Muscle of leg (tissue), 11 donors: ENCODE data around the gene S100A14. TPM values are rescaled to one million over a fixed set of nuclear protein-coding genes. Genes with fewer than 3 reads are reported as not detected.

Experiments used
- DNase-seq: peaks from one replicate; pipeline ENCODE4 v3.0.0; 2013
- H3K27ac ChIP-seq: one replicate; pipeline ENCODE4 v1.5.1; 2013; ENCODE audit warnings: mild to moderate bottlenecking, low read length, control low read depth
- H3K27me3 ChIP-seq: one replicate; pipeline ENCODE4 v1.6.1; 2013; ENCODE audit warnings: low read length; ENCODE audit not compliant: control insufficient read depth, insufficient read depth
- H3K36me3 ChIP-seq: one replicate; pipeline ENCODE4 v1.6.1; 2013; ENCODE audit warnings: low read length; ENCODE audit not compliant: control insufficient read depth, insufficient read depth
- H3K4me1 ChIP-seq: one replicate; pipeline ENCODE4 v1.6.1; 2013; ENCODE audit warnings: low read length; ENCODE audit not compliant: control insufficient read depth, insufficient read depth
- H3K4me3 ChIP-seq: one replicate; pipeline ENCODE4 v1.5.1; 2013; ENCODE audit warnings: low read length, control low read depth
- H3K9me3 ChIP-seq: replicated peaks from 2 replicates; pipeline ENCODE4 v1.6.1; 2013; ENCODE audit warnings: low read depth, low read length; ENCODE audit not compliant: control insufficient read depth
- WGBS: methylation state at CpG from one replicate; pipeline ENCODE4 v1.1.5; 2013; ENCODE audit warnings: missing lambda C conversion rate; ENCODE audit not compliant: insufficient coverage; 5-methylcytosine and 5-hydroxymethylcytosine counted together
- polyA plus RNA-seq, 8 donors: library from polyadenylated mRNA; unstranded; fragments of 120-200 nt; gene quantifications; one replicate each; pipeline versions ENCODE4 v1.2.1 to v1.2.3, GENCODE V29; 2013; ENCODE audit warnings: inconsistent platforms in 1 of 8, low replicate concordance in 1 of 8; ENCODE audit not compliant: insufficient read length in 8 of 8, insufficient read depth in 1 of 8
- total RNA-seq: library from RNA; stranded (reverse); fragments of 120-200 nt; gene quantifications from one replicate; pipeline ENCODE4 v1.2.4, GENCODE V29; 2013

Gene S100A14
- total and polyA plus RNA-seq, 9 donors, result 0.15 to 27.5 (median 0.45) TPM

DNA sequence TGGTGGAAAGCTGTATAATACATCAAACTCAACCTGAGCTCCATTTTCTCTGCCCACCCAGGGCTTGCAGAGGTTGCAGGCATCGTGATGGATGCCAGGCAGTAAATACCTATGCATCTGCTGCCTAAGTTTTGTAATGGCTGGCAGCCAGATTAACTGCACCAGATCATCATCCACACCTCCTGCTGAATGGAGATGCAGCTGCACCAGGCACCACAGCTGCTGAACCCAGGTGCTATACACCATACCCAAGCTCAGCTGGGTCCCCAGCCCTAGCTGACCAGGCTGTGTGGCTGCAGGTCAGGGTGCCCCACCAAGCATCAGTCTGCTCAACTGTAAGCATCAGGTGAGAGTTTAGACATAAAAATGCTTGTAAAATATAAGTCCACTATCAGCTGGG, 35.6 kb upstream of the S100A14 start:
- H3K27ac ChIP-seq, result no peak overlapping the region
- no peaks in the 10 kb centered on the region for H3K9me3 ChIP-seq
- H3K4me1 ChIP-seq, result peaks cover 30% of the 10 kb centered on the region
- H3K36me3 ChIP-seq, result peaks cover 7% of the 10 kb centered on the region
- H3K27me3 ChIP-seq, result no peaks in the 10 kb centered on the region
- no peak for DNase-seq
- no peak overlapping the region for H3K4me3 ChIP-seq
- WGBS, result no CpG with 5 or more reads among the region's 1 CpG

DNA sequence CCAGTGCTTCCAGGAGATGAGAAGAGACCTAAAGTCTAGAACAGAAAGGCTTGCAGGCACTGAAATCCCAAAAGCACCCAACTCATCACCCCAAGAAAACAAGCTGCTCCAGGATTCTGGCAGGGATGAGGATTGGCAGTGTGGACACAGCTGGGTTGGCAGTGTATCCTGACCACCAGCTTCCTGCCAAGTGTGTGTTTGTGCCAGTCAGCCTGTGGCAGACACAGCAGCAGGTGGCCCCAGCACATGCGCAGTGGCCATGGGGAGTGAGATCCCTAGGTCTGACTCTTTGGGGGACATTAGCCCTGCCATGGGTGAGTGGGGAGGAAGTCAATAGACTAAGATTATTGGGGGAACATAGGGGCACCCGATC, 33.7 kb upstream of the S100A14 start:
- 83% methylated on average over 2 of the region's 2 CpGs for WGBS
- no peaks in the 10 kb centered on the region for H3K27me3 ChIP-seq
- peaks cover 26% of the 10 kb centered on the region for H3K36me3 ChIP-seq
- H3K4me3 ChIP-seq, result no peak overlapping the region
- peak; percentile 85 for DNase-seq
- H3K4me1 ChIP-seq, result peaks cover 30% of the 10 kb centered on the region
- no peaks in the 10 kb centered on the region for H3K9me3 ChIP-seq
- H3K27ac ChIP-seq, result peak overlapping the region; percentile 39

DNA sequence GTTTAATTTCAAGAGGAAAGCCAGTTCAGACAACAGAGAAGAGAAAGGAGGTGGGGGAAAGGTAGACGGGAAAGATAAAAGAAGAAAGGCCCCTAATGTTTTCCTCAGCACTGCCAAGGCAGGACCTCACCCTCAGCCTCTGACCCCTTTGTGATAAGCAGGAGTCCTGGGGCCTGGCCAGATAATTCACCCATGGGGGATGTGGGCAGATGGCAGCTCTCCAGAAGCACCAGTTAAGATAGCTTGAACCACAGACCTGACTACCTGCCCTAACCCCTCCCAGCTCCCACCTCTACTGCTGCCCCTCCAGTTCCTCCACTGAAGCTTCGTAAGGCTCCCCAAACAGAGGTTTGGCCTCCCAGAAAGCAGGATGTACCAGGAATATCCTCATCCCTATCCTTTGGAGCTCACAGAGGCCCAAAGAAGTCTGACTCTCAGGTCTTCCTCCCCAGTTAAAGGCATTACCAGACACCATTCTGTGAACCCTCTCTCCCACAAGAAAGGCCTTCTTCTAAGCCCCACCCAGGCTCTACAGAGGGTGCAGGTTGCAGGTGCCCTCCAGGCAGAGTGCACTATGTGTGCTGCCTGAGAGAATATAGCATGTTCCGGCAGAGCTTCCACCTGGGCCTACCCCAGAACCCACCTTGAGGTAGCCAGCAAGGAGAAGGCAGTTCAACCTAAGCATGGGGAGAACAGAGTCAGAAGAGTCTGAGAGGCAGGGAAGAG, 33.2 kb upstream of the S100A14 start:
- 63% methylated on average over 1 of the region's 3 CpGs for whole genome bisulfite sequencing
- Histone ChIP-seq H3K36me3 (peaks cover 27% of the 10 kb centered on the region), H3K27me3 (no peaks in the 10 kb centered on the region), H3K27ac (peak overlapping the region; percentile 39), H3K4me3 (no peak overlapping the region), H3K4me1 (peaks cover 30% of the 10 kb centered on the region), H3K9me3 (no peaks in the 10 kb centered on the region)
- DNase-seq, result no peak

DNA sequence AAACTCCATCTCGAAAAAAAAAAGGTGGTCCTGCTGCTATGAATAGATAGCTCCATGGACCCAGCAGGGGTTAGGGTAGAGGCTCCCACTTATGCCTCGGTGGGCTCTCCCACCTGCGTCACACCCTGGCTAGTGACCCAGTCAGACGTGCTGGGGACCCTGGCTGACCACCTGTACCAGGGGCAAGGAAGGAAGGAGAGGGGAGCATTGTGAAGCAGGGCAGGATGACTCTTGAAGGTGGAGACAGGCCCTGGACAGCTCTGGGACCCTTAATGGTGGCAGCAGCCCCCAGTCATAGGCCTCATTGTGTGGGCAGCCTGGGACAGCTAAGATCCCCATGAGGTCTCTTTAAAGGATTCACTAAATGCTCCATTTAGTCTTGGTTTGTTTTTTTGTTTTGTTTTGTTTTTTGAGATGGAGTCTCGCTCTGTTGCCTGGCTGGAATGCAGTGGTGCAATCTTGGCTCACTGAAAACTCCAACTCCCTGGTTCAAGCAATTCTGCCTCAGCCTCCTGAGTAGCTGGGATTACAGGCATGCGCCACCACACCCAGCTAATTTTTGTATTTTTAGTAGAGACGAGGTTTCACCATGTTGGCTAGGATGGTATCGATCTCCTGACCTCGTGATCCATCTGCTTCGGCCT, 32.0 kb upstream of the S100A14 start:
- Histone ChIP-seq H3K27me3 (no peaks in the 10 kb centered on the region), H3K4me3 (no peak overlapping the region), H3K36me3 (peaks cover 38% of the 10 kb centered on the region), H3K9me3 (no peaks in the 10 kb centered on the region), H3K27ac (no peak overlapping the region), H3K4me1 (peaks cover 29% of the 10 kb centered on the region)
- 94% methylated on average over 3 of the region's 10 CpGs for WGBS
- no peak for DNase-seq

DNA sequence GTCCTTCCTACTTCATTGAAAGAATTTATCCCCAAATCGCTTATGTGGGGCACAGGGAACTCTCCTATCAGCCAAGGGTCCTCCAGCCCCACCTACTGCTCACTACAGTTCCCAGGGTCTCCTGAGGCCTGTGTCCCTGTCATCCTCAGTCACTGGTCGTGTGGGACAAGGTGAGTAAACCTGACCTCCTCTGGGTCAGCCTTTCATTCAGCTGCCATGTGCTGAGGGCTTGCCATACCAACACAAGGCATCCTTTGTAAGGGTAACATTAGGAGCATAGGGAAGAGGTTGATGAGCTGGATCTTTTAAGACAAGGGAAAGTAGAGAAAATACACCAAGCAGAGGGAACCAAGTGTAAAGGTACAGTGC, 31.2 kb upstream of the S100A14 start:
- peaks cover 45% of the 10 kb centered on the region for H3K36me3 ChIP-seq
- 60% methylated on average over 2 of the region's 2 CpGs for WGBS
- H3K27ac ChIP-seq, result peak overlapping the region; percentile 35
- no peaks in the 10 kb centered on the region for H3K9me3 ChIP-seq
- H3K4me1 ChIP-seq, result peaks cover 27% of the 10 kb centered on the region
- no peak for DNase-seq
- H3K27me3 ChIP-seq, result no peaks in the 10 kb centered on the region
- no peak overlapping the region for H3K4me3 ChIP-seq

DNA sequence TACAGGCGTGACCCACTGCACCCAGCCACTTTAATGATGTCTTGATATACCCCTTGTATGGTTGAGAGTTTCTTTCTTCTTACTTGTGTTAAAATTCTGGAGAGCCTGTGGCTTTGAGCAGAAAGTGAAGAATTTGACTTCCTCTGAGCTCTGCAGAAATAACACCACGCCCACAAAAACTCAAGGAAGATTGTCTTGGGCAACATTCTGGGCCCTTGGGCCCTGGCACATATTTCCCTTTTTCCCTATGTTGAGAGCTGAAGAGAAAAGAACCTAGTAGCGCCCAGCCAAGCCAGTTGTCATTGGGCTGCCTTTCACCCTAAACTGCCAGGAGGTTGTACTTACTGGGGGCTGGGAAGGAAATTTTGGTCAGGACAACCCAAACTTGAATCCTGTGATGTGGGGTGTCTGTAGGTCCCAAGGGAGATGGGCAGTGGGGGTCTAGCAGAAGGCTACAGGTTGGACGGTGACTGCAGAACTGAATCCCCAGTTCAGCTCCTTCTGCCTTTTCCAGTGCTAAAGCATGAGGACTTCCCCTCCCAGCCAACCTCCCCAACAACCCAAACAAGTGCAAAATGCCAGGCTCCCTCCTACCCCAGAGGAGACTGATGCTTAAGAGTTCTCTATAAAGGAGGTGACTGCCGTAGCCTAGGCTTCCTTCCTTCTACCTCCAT, 30.7 kb upstream of the S100A14 start:
- DNase-seq, result peak; percentile 65
- H3K4me1 ChIP-seq, result peaks cover 25% of the 10 kb centered on the region
- no peak overlapping the region for H3K4me3 ChIP-seq
- H3K9me3 ChIP-seq, result no peaks in the 10 kb centered on the region
- H3K27me3 ChIP-seq, result no peaks in the 10 kb centered on the region
- H3K36me3 ChIP-seq, result peaks cover 51% of the 10 kb centered on the region
- 60% methylated on average over 1 of the region's 5 CpGs for WGBS
- peak overlapping the region; percentile 35 for H3K27ac ChIP-seq

DNA sequence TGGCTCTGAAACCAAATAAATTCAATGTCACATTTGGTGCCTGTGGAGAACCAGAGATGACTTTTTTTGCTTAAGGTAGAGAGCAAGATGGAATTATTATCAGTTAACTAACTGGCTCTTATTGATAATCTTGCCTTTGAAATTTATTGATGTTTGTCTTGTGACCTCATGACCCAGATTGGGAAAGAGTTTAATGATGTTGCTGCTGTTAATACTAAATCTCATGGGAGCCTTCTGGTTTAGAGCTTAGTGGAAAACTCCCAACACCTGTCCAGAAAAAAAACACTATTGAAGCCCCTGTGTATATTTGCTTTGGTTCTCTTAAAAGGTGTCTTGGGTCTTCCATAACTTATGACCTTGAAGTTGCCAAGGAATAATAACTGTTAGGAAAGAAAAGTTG, 27.7 kb upstream of the S100A14 start:
- DNase-seq, result no peak
- Histone ChIP-seq H3K27ac (no peak overlapping the region), H3K36me3 (peaks cover 78% of the 10 kb centered on the region), H3K4me1 (peaks cover 8% of the 10 kb centered on the region), H3K9me3 (no peaks in the 10 kb centered on the region), H3K4me3 (no peak overlapping the region), H3K27me3 (no peaks in the 10 kb centered on the region)

DNA sequence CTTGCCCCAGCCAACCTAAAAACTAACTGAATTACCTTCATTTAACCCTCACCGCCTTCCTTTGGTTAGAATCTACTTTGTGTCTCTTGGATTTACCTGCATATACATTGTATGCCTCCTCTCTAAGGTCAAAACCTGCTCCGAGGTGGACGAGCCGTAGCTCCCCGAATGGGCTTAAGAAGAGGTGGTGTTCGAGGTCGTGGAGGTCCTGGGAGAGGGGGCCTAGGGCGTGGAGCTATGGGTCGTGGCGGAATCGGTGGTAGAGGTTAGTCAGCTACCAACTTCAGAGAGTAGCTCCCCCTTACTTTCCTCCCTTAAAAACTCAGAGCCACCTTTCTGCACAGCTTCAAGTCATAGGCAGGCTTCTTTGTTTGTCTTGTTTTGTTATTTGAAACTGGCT, 27.0 kb upstream of the S100A14 start:
- Histone ChIP-seq H3K36me3 (peaks cover 80% of the 10 kb centered on the region), H3K4me1 (peaks cover 5% of the 10 kb centered on the region), H3K27me3 (no peaks in the 10 kb centered on the region), H3K9me3 (no peaks in the 10 kb centered on the region), H3K27ac (no peak overlapping the region), H3K4me3 (no peak overlapping the region)
- no peak for DNase-seq
- no CpG with 5 or more reads among the region's 11 CpGs for WGBS

DNA sequence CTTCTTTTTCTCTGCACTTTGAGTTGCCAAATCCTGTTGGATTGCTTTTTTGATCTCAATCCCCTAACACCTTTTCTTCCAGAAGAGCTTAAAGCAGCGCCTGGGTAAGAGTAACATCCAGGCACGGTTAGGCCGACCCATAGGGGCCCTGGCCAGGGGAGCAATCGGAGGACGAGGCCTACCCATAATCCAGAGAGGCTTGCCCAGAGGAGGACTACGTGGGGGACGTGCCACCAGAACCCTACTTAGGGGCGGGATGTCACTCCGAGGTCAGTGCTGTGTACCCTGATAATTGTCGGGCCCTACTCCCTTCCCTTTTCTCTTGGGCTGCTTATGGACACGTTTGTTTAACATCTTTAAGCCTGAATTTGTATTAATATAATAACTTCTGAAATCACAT, 26.0 kb upstream of the S100A14 start:
- peaks cover 87% of the 10 kb centered on the region for H3K36me3 ChIP-seq
- peaks cover 2% of the 10 kb centered on the region for H3K4me1 ChIP-seq
- H3K27me3 ChIP-seq, result no peaks in the 10 kb centered on the region
- no peak for DNase-seq
- H3K27ac ChIP-seq, result no peak overlapping the region
- H3K4me3 ChIP-seq, result no peak overlapping the region
- no peaks in the 10 kb centered on the region for H3K9me3 ChIP-seq
- WGBS, result 87% methylated on average over 7 of the region's 11 CpGs

DNA sequence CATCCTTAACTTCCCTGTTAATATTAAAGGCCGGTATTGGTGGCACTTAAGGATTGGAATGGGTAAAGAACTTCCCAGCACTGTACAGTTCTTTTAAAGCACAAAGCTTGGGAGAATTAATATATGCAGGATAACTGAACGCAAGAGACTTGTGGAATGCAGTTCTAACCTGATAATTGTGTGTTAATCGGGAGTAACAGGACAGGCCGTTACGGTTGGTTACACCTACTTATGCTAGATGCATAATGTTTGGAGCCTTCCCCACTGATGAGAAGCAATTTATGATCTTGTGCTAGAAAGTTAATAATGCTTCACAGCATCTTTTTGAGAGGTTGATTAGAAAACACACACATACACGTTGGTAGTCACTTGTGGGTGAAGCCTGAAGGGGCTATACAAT, 24.7 kb upstream of the S100A14 start:
- H3K4me3 ChIP-seq, result no peak overlapping the region
- H3K36me3 ChIP-seq, result peaks cover 85% of the 10 kb centered on the region
- peaks cover 10% of the 10 kb centered on the region for H3K4me1 ChIP-seq
- H3K27ac ChIP-seq, result no peak overlapping the region
- H3K9me3 ChIP-seq, result no peaks in the 10 kb centered on the region
- no CpG with 5 or more reads among the region's 6 CpGs for whole genome bisulfite sequencing
- H3K27me3 ChIP-seq, result no peaks in the 10 kb centered on the region
- no peak for DNase-seq
